Rectal smooth muscle tissue (tissue), 1 donor: Measurements from ENCODE around the gene OGFR.

Experiments used
- H3K27ac ChIP-seq: one replicate; pipeline ENCODE4 v1.7.0; 2013; ENCODE audit warnings: low read depth, low read length, inconsistent platforms
- H3K27me3 ChIP-seq: one replicate; pipeline ENCODE4 v1.7.0; 2013; ENCODE audit warnings: low read length; ENCODE audit not compliant: control insufficient read depth, insufficient read depth
- H3K36me3 ChIP-seq: one replicate; pipeline ENCODE4 v1.7.0; 2013; ENCODE audit warnings: low read length; ENCODE audit not compliant: control insufficient read depth, insufficient read depth
- H3K4me1 ChIP-seq: one replicate; pipeline ENCODE4 v1.7.0; 2013; ENCODE audit warnings: low read length; ENCODE audit not compliant: control insufficient read depth, insufficient read depth
- H3K4me3 ChIP-seq: one replicate; pipeline ENCODE4 v1.7.0; 2013; ENCODE audit warnings: low read length
- H3K9ac ChIP-seq: one replicate; pipeline ENCODE4 v1.7.0; 2013; ENCODE audit warnings: low read length

OGFR gene

DNA sequence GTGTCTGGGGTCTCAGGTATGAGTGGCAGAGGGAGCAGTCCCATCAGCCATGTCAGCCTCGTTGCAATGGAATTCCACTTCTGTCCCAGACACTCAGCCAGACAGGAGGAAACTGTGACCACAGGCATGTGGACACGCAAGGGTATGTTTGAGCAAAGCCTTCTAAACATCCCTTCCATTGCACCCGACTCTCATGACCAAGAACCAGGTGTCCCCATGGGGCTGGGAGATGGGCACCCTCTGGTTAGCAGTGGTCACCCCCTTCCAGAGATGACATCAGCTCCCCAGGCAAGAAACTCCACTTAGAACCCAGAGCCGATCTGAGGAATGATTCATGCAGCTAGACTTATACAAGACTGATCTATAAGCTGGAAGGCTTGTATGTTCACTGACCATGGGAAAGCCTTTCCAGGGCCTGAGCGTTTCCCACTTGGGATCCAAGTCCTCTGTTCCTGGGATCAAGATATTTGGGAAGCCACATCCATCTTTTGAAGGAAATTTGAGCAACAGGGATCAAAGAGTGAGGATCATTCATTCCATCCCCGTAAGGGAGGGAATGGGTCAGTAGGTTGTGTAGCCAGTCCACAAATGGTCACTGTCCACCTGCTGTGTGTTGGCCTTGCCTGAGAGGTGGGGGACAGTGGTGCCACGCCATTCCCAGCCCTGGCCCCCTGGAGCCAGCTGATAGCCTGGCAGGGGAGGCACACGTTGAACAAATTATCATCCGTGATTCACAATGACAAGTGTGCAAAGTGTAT is 12.3 kb upstream of the OGFR start:
- H3K27me3 ChIP-seq, result no peaks in the 10 kb centered on the region
- no peak overlapping the region for H3K27ac ChIP-seq
- H3K4me3 ChIP-seq, result no peak overlapping the region
- no peak overlapping the region for H3K9ac ChIP-seq
- peaks cover 13% of the 10 kb centered on the region for H3K4me1 ChIP-seq
- no peaks in the 10 kb centered on the region for H3K36me3 ChIP-seq

DNA sequence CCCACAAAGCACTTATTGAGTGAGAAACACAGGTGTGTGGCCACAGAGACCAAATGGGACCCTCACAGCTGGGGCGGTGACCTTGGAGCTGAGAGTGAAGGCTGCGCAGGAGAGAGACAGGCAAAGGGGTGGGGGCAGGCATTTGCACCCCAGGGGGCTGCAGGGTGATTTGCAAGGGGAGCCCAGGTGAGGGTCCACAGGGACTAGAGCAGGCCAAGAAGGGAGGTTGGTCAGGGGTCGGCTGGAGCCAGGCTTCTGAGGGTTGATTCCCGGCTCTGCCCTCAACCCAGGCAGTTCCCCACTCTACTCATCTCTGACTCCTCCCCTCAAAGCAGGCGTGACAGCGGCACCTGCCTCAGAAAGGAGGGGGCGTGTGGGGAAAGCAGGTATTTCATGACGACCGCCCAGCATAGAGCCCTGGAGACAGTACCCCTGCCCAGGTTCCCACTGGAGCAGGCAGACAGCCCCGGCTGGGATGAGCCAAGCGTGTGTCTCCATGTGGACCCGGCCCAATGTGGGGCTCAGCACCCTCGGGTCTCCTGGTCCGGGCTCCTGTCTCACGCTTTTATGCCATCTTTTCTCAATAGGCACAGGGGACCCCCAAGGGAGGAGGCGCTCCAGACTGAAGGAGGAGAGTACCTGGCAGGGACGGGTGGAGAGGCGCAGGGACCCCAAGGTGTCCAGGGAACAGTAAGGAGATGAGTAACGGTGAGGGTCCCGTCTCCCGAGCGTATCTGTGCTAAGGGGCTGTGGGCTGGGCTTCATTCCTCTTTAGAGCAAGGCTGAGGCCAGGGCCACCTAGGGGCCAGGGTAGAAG is 11.5 kb upstream of the OGFR start:
- H3K4me3 ChIP-seq, result peak overlapping the region; percentile 67
- H3K9ac ChIP-seq, result peak overlapping the region; percentile 85
- peaks cover 3% of the 10 kb centered on the region for H3K36me3 ChIP-seq
- no peaks in the 10 kb centered on the region for H3K27me3 ChIP-seq
- peak overlapping the region; percentile 99 for H3K27ac ChIP-seq
- H3K4me1 ChIP-seq, result peaks cover 16% of the 10 kb centered on the region

DNA sequence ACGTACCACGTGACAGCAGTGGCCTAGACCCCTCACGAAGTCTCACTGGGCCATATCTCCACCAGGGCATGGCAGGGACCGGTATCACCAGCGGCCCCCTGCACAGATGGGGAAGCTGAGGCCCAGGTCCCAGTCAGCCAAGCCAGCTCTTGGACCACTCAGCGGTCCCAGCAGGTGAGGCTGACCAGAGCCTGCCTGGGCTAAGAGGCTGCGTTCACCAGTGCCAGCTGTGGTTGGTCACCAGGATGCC is 11.0 kb upstream of the OGFR start:
- Histone ChIP-seq H3K27ac (peak overlapping the region; percentile 99), H3K4me3 (peak overlapping the region; percentile 67), H3K4me1 (peaks cover 16% of the 10 kb centered on the region), H3K9ac (peak overlapping the region; percentile 85), H3K36me3 (peaks cover 4% of the 10 kb centered on the region), H3K27me3 (no peaks in the 10 kb centered on the region)

DNA sequence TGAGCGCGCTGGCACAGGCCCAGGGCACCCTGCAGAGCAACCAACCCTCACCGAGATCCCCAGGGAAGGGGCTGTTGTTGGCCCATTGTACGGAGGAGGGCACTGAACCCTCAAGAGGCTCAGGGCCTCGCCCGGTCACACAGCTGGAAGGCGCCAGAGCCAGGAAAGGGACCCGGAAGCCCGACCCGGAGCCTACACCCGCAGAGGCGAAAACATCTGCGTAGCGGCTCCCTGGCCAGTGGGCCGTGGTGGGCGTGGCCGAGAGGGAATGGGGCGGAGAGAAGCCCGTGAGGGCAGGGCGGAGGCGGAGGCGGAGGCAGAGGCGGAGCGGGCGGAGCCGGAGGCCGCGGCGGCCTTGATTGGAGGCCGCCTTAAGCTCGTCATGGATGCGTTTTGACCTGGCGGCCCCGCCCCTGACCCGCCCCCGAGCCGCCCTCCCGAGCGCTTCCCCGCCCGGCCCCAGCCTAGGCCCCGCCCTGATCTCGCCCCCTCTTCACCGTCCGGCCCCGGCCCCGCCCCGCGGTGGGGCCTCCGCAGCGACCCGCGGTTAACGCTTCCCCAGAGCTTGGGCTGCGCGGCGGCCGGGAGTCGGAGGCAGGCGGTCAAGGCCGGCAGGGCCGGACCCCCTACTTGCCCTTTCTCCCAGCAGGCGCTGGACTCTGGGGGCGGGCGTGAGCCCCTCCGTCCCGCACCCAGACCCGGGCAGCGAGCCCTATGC is 10.5 kb upstream of the OGFR start:
- H3K27ac ChIP-seq, result peak overlapping the region; percentile 99
- H3K27me3 ChIP-seq, result no peaks in the 10 kb centered on the region
- H3K9ac ChIP-seq, result peak overlapping the region; percentile 85
- H3K36me3 ChIP-seq, result peaks cover 8% of the 10 kb centered on the region
- H3K4me3 ChIP-seq, result peak overlapping the region; percentile 86
- H3K4me1 ChIP-seq, result peaks cover 16% of the 10 kb centered on the region

DNA sequence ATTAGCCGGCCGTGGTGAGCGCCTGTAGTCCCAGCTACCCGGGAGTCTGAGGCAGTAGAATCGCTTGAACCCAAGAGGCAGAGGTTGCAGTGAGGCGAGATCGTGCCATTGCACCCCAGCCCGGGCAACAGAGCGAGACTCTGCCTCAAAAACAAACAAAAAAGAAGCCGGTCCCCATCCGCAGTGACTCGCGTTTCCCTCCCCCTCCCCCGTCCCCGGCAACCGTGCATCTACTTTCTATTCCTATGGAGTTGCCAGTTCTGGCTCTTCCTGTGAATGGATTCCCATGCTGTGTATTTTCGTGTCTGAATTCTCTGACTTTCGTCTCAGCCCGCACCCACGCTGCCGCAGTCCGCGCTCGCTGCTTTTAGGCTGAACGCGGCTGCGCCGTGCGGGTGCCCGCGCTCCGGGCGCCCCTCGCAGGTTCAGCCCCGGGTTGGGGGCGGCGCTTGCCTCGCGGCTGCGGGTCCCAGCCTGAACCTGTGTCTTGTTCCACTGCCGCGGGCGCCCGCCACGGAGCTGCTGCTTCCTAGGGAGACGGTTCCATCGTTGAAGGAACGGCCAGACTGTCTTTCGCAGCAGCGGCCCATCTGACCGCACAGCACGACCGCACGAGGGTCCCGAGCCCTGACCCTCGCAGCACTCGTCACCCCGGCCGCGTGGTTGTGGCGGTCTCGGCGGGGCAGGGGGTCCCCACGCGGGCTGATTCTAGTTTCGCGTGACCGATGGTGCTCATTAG is 9.4 kb upstream of the OGFR start:
- H3K9ac ChIP-seq, result peak overlapping the region; percentile 55
- peak overlapping the region; percentile 96 for H3K27ac ChIP-seq
- H3K36me3 ChIP-seq, result peaks cover 15% of the 10 kb centered on the region
- peaks cover 16% of the 10 kb centered on the region for H3K4me1 ChIP-seq
- H3K4me3 ChIP-seq, result peak overlapping the region; percentile 86
- H3K27me3 ChIP-seq, result no peaks in the 10 kb centered on the region

DNA sequence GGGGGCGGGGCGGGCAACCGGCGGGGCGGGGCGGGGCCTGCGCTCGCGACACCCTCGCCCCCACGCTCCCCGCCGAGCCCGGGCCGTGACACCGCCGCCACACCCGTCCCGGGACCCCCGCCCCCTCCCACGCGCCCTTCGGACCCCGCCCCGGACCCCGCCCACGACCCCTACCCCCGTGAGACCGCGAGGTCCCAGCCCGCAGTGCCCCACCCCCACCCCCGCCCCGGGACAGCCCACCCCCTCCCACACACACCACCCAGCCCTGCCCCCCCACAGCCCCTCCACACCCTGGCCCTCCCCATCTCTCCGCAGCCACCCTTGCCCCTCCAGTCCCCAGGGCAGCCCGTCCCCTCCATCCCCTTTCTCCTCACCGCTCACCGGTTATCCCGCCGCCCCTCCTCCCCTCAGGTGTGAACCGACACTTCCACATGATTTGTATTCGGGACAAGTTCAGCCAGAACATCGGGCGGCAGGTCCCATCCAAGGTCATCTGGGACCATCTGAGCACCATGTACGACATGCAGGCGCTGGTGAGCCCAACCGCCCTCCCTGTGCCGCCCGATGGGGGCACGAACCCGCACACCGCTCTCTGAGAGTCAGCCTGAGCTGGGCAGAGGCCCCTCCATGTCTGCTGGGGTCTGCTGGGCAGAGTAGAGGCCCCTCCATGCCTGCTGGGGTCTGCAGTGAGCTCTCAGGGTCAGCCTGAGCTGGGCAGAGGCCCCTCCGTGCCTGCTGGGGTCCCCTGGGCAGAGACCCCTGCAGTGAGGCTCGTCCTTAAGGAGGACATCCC is 7.7 kb upstream of the OGFR start:
- H3K27ac ChIP-seq, result peak overlapping the region; percentile 86
- peak overlapping the region; percentile 75 for H3K4me3 ChIP-seq
- H3K9ac ChIP-seq, result no peak overlapping the region
- H3K27me3 ChIP-seq, result no peaks in the 10 kb centered on the region
- peaks cover 18% of the 10 kb centered on the region for H3K36me3 ChIP-seq
- peaks cover 12% of the 10 kb centered on the region for H3K4me1 ChIP-seq

DNA sequence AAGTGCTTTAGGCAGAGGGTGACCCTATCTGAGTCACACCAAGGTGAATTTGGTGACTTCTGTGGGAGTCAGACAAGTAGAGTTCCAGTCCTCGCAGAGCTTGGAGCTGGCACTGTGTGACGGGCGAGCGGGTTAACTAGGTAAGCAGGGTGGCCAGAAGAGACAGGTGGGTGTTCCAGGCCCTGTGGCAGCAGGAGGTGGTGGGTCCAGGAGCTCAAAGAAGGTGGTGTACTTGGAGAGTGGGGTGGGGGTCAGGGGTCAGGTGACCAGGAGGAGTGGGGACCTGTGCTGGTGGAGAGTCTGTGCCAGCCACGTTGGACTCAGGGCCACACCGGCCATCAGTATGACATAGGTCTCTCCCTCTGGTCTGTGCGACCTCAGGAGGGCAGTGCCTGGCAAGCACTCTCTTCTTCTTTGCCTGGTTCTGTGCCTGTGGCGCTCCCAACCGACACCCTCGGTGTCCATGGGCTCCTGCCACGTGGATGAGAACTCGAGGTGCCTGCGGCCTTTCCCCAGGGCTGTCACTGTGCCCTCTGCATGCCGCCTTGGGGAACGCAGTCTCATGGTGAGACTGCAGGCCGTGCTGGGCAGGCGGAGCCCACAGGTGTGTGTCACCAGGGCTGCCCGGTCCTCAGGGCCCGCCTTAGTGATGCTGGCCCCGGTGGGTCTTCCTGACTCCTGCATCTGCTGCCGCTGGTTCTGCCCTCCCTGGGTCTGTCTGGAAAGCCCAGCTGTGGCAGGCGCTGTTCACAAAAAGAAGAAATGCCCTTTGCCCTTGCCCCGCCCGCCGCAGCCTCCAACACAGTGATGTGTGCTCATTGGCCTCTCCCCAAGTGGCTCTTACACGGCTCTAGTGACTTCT is 6.7 kb upstream of the OGFR start:
- H3K9ac ChIP-seq, result no peak overlapping the region
- peak overlapping the region; percentile 13 for H3K27ac ChIP-seq
- no peaks in the 10 kb centered on the region for H3K27me3 ChIP-seq
- H3K4me1 ChIP-seq, result peaks cover 12% of the 10 kb centered on the region
- H3K4me3 ChIP-seq, result peak overlapping the region; percentile 4
- H3K36me3 ChIP-seq, result peaks cover 18% of the 10 kb centered on the region

DNA sequence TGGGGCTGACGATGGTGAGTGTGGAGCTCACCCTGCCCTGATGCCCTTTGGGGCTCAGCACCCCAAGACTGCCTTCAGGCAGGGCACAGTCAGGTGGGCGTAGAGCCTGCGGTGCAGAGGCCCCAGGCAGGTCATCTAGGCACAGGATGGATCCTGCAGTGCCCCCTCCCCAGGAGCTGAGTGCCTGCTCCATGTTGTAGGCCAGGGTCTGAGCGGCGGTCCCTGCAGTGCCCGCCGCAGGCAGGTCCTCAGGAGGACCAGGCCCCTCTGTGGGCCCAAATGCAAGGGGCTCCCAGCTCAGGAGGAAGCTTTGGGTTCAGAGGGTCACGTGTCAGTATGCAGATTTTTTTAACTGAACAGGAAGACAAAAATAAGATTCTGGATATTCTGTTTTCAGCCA is 5.6 kb upstream of the OGFR start:
- Histone ChIP-seq H3K27ac (no peak overlapping the region), H3K36me3 (peaks cover 18% of the 10 kb centered on the region), H3K9ac (no peak overlapping the region), H3K4me3 (no peak overlapping the region), H3K27me3 (no peaks in the 10 kb centered on the region), H3K4me1 (peaks cover 6% of the 10 kb centered on the region)

DNA sequence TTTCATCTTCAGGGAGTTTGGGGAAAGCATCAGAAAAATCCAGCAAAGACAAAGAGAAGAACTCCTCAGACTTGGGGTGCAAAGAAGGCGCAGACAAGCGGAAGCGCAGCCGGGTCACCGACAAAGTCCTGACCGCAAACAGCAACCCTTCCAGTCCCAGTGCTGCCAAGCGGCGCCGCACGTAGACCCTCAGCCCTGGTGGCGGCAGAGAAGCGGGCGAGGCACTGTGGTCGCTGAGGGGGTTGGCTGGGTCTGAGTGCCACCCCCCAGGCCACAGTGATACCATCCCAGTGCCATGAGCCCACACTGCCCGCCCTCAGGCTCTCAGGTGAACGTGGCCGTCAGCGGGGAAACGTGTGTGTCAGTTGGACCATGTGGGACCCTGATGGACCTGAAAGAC is 5.2 kb upstream of the OGFR start:
- Histone ChIP-seq H3K9ac (no peak overlapping the region), H3K4me1 (peaks cover 6% of the 10 kb centered on the region), H3K27ac (no peak overlapping the region), H3K36me3 (peaks cover 18% of the 10 kb centered on the region), H3K4me3 (no peak overlapping the region), H3K27me3 (no peaks in the 10 kb centered on the region)

DNA sequence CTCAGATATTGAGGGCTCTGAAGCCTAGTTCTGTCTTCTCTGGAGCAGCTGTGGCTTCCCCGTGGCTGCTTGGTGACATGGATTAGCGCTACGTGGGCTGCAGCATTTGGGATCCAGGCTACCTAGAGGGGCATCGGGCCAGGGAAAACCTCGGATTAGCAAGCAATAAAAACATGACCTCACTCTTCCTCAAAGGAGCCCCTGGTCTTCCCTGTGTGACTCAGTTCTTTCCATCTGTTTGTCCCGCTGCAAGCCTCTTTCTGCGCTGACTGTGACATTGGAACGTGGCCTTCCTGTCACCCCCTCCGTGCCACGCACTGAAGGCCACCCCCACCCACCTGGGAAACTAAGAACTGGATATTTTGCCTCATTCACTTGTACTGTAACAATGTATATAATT is 4.8 kb upstream of the OGFR start:
- peaks cover 6% of the 10 kb centered on the region for H3K4me1 ChIP-seq
- peaks cover 18% of the 10 kb centered on the region for H3K36me3 ChIP-seq
- no peak overlapping the region for H3K27ac ChIP-seq
- no peak overlapping the region for H3K4me3 ChIP-seq
- H3K27me3 ChIP-seq, result no peaks in the 10 kb centered on the region
- no peak overlapping the region for H3K9ac ChIP-seq
